B cell (primary cell): ENCODE measurements around the gene TECR. TPM values are rescaled to one million over a fixed set of nuclear protein-coding genes. Genes with fewer than 3 reads are reported as not detected.

Source experiments
- ATAC-seq: fragments of 200-7000 bp; cut with Tn5 transposase; one replicate; pipeline ENCODE4 v1.10.0; 2021; ENCODE audit warnings: low read depth, mild to moderate bottlenecking, moderate number of reproducible peaks, moderate library complexity
- CTCF ChIA-PET: fragments of 350-600 bp; sonication (Branson Sonifier 250); formaldehyde crosslinking; loops from one replicate; lab custom pipeline; 2021; ENCODE audit warnings: antibody characterized with exemption, inconsistent platforms; lab: Charles Lee
- POLR2A ChIA-PET: fragments of 350-600 bp; sonication (Branson Sonifier 250); formaldehyde crosslinking; loops from one replicate; lab custom pipeline; 2021; ENCODE audit warnings: antibody characterized with exemption; lab: Charles Lee
- DNase-seq: peaks from one replicate; pipeline ENCODE4 v3.0.0; 2013
- H2AFZ ChIP-seq: 2 replicates; pipeline ENCODE4 v1.6.1; 2012; ENCODE audit warnings: mild to moderate bottlenecking, low read depth, low read length; ENCODE audit not compliant: insufficient read depth, poor library complexity, severe bottlenecking
- H3K27ac ChIP-seq, 2 donors: 1 replicate in 1 of 2; 2 replicates in 1 of 2; pipeline ENCODE4 v1.5.1; 2012 to 2013; ENCODE audit warnings: low read length in 2 of 2, mild to moderate bottlenecking in 2 of 2, moderate library complexity in 1 of 2
- H3K27me3 ChIP-seq, 4 experiments: fragments of 200-600 bp in 1 of 4; sonication (generic) in 1 of 4; replicated peaks in 1 of 4; 1 replicate in 2 of 4; 2 replicates in 2 of 4; pipeline versions ENCODE4 v1.6.1 to v1.7.0; 2013 to 2016; ENCODE audit warnings: low read length in 3 of 4, mild to moderate bottlenecking in 2 of 4, mixed read lengths in 1 of 4, moderate library complexity in 1 of 4; ENCODE audit not compliant: insufficient read depth in 4 of 4, control insufficient read depth in 3 of 4; ENCODE audit errors: control extremely low read depth in 1 of 4
- H3K36me3 ChIP-seq, 2 experiments: replicated peaks in 1 of 2; 1 replicate in 1 of 2; 2 replicates in 1 of 2; pipeline versions ENCODE4 v1.6.1 to v1.7.1; 2013; ENCODE audit warnings: low read length in 1 of 2; ENCODE audit not compliant: insufficient read depth in 2 of 2, control insufficient read depth in 1 of 2; ENCODE audit errors: control extremely low read depth in 1 of 2, extremely low read depth in 1 of 2
- H3K4me1 ChIP-seq, 2 donors: fragments of 200-600 bp in 1 of 2; sonication (generic) in 1 of 2; 1 replicate in 1 of 2; 2 replicates in 1 of 2; pipeline versions ENCODE4 v1.5.1 to v1.6.1; 2013 to 2017; ENCODE audit warnings: low read length in 2 of 2; ENCODE audit not compliant: control insufficient read depth in 2 of 2, insufficient read depth in 2 of 2
- H3K4me2 ChIP-seq: replicated peaks from 2 replicates; pipeline ENCODE3; 2012; ENCODE audit warnings: mild to moderate bottlenecking, low read depth, low read length; ENCODE audit not compliant: poor library complexity, severe bottlenecking
- H3K4me3 ChIP-seq, 5 experiments: fragments of 200-600 bp in 1 of 5; sonication (generic) in 1 of 5; 1 replicate in 3 of 5; 2 replicates in 2 of 5; pipeline versions ENCODE4 v1.5.1 to v1.7.0; 2011 to 2016; ENCODE audit warnings: low read length in 4 of 5, mild to moderate bottlenecking in 4 of 5, low read depth in 2 of 5, control low read depth in 1 of 5, moderate library complexity in 1 of 5; ENCODE audit not compliant: insufficient read depth in 1 of 5; ENCODE audit errors: control extremely low read depth in 1 of 5, extremely low read depth in 1 of 5
- H3K79me2 ChIP-seq: fragments of 200-600 bp; sonication (generic); one replicate; pipeline ENCODE4 v1.6.0; 2016; ENCODE audit warnings: low read length; ENCODE audit not compliant: control insufficient read depth, insufficient read depth
- H3K9ac ChIP-seq: fragments of 200-600 bp; sonication (generic); 2 replicates; pipeline ENCODE4 v1.6.1; 2017; ENCODE audit warnings: mild to moderate bottlenecking, low read length, moderate library complexity
- H3K9me3 ChIP-seq, 3 donors: one replicate each; pipeline versions ENCODE4 v1.6.1 to v1.7.1; 2013; ENCODE audit warnings: low read length in 2 of 3; ENCODE audit not compliant: control insufficient read depth in 2 of 3, insufficient read depth in 1 of 3; ENCODE audit errors: control extremely low read depth in 1 of 3
- H4K20me1 ChIP-seq: 2 replicates; pipeline ENCODE4 v1.6.0; 2012; ENCODE audit warnings: mild to moderate bottlenecking, low read length; ENCODE audit not compliant: insufficient read depth, control insufficient read depth, poor library complexity, severe bottlenecking
- H3K27ac Mint-ChIP-seq: one replicate; pipeline ENCODE4 v1.8.0; 2021; ENCODE audit warnings: mixed read lengths
- H3K27me3 Mint-ChIP-seq: one replicate; pipeline ENCODE4 v1.8.0; 2021; ENCODE audit warnings: mixed read lengths
- H3K4me1 Mint-ChIP-seq: one replicate; pipeline ENCODE4 v1.8.0; 2021; ENCODE audit warnings: mixed read lengths
- H3K4me3 Mint-ChIP-seq: one replicate; pipeline ENCODE4 v1.8.0; 2021; ENCODE audit warnings: mixed read lengths
- H3K9me3 Mint-ChIP-seq: one replicate; pipeline ENCODE4 v1.8.0; 2022; ENCODE audit warnings: mixed read lengths; ENCODE audit not compliant: insufficient read depth
- EZH2 ChIP-seq: IDR thresholded peaks from 2 replicates; pipeline ENCODE4 v1.6.1; 2012; ENCODE audit warnings: borderline replicate concordance, low read depth, mild to moderate bottlenecking, moderate library complexity, low read length; ENCODE audit not compliant: insufficient read depth, poor library complexity, severe bottlenecking
- WGBS: methylation state at CpG from one replicate; pipeline ENCODE4 v1.1.5; 2013; ENCODE audit warnings: missing lambda C conversion rate; ENCODE audit not compliant: insufficient coverage; 5-methylcytosine and 5-hydroxymethylcytosine counted together
- intact Hi-C: fragments of 100-400 bp; cut with micrococcal nuclease; formaldehyde crosslinking; loops from one replicate; pipeline ENCODE4 v1.10.0; 2022
- polyA plus RNA-seq: library from polyadenylated mRNA; depleted of rRNA; stranded (reverse); fragments of >200 nt; gene quantifications from 2 replicates; pipeline ENCODE4 v1.2.3, GENCODE V29; 2012
- total RNA-seq, 2 donors: library from RNA; stranded (reverse); fragments of 120-200 nt in 1 of 2; gene quantifications; 1 replicate in 1 of 2; 2 replicates in 1 of 2; pipeline versions ENCODE4 v1.2.3 to v1.2.4, GENCODE V29; 2013 to 2022
- TF ChIP-seq, protein P1 (sequence below): fragments of 200-600 bp; IDR thresholded peaks from one replicate; pipeline ENCODE4 v1.8.0; 2022; ENCODE audit warnings: antibody characterized with exemption, mild to moderate bottlenecking

TECR gene
- total and polyA plus RNA-seq, 2 donors (not counting 1 experiment from before 2014, with no cell fraction given): 68.9 to 129 TPM

DNA sequence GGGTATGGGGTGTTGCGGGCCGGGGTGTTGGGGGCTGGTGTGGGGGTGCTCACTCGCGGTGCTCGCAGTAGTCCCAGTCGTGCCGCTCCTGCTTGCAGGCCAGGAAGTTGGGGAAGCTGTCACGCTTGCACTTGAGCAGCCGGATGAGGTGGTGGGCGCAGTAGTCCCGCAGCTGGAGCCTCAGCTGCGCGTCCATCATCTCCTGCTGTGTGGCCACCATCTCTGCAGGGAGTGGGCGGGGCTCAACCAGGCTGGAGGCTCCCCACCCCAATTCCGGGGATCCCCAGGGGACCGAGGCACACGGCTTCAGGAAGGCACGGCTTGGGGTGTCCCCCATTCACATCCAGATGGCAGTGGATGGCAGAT is 37.3 kb downstream of the TECR start:
- ChIA-PET CTCF (interaction anchor here (0.7 to 13.4 kb wide), 2 partner anchors 10 to 122 kb away, joined by 3 to 681 read pairs; partner anchors contain the start of gene ZNF333), POLR2A (no interaction called here)
- Mint-ChIP-seq H3K27ac (no peak overlapping the region), H3K9me3 (no peaks in the 10 kb centered on the region), H3K4me3 (no peak overlapping the region), H3K27me3 (no peaks in the 10 kb centered on the region), H3K4me1 (peaks cover 33% of the 10 kb centered on the region)
- ATAC-seq: no peak
- Histone ChIP-seq H4K20me1 (peaks cover 61% of the 10 kb centered on the region), H3K4me2 (no peak overlapping the region), H3K4me3 (no peak overlapping the region), H3K27me3 (no peaks in the 10 kb centered on the region), H3K9me3 (no peaks in the 10 kb centered on the region), H3K79me2 (peaks cover 41% of the 10 kb centered on the region), H2AFZ (no peak overlapping the region), H3K4me1 (peaks cover 9 to 13% of the 10 kb centered on the region in 2 donors), H3K9ac (no peak overlapping the region), H3K36me3 (peaks cover 0 to 37% of the 10 kb centered on the region in 2 experiments), H3K27ac (no peak overlapping the region)
- intact Hi-C loops: no loop called here
- WGBS: 78% methylated on average over 16 of the region's 18 CpGs
- DNase-seq: no peak
- no peak for TF ChIP-seq EZH2
- TF ChIP-seq, protein P1, sequence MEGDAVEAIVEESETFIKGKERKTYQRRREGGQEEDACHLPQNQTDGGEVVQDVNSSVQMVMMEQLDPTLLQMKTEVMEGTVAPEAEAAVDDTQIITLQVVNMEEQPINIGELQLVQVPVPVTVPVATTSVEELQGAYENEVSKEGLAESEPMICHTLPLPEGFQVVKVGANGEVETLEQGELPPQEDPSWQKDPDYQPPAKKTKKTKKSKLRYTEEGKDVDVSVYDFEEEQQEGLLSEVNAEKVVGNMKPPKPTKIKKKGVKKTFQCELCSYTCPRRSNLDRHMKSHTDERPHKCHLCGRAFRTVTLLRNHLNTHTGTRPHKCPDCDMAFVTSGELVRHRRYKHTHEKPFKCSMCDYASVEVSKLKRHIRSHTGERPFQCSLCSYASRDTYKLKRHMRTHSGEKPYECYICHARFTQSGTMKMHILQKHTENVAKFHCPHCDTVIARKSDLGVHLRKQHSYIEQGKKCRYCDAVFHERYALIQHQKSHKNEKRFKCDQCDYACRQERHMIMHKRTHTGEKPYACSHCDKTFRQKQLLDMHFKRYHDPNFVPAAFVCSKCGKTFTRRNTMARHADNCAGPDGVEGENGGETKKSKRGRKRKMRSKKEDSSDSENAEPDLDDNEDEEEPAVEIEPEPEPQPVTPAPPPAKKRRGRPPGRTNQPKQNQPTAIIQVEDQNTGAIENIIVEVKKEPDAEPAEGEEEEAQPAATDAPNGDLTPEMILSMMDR: no peak

DNA sequence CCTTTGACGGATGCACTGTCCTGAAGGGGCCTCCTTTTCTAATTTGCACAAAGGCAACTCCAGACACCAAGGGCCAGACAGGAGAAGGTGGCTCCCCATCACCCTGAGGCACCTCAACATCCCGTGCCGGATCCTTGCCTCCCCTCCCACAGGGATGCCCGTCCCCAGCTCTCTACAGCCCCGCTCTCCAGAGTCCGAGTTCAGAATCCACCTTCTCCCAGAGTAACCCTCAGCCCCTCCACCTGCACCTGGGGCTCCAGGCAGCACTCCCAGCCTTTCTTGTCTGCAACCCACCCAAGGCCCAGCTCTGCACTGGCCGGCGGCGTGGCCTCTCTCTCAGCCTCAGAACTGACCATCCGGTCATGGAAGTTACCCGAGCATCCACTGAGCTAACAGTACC is 37.7 kb downstream of the TECR start:
- ATAC-seq (no peak), DNase-seq (no peak)
- Mint-ChIP-seq H3K27me3 (no peaks in the 10 kb centered on the region), H3K4me3 (no peak overlapping the region), H3K27ac (peak overlapping the region; percentile 37), H3K4me1 (peaks cover 34% of the 10 kb centered on the region), H3K9me3 (no peaks in the 10 kb centered on the region)
- no peak overlapping the region for H3K4me2 ChIP-seq
- no peak overlapping the region for H3K9ac ChIP-seq
- peaks cover 0 to 37% of the 10 kb centered on the region in 2 experiments for H3K36me3 ChIP-seq
- H4K20me1 ChIP-seq: peaks cover 57% of the 10 kb centered on the region
- no peaks in the 10 kb centered on the region for H3K27me3 ChIP-seq
- H3K27ac ChIP-seq: no peak overlapping the region
- WGBS: 96% methylated on average over 10 of the region's 11 CpGs
- no peak for TF ChIP-seq EZH2
- TF ChIP-seq, protein P1: no peak
- H3K79me2 ChIP-seq: peaks cover 41% of the 10 kb centered on the region
- POLR2A ChIA-PET: no interaction called here
- no peak overlapping the region for H3K4me3 ChIP-seq
- H3K9me3 ChIP-seq: no peaks in the 10 kb centered on the region
- peaks cover 9 to 14% of the 10 kb centered on the region in 2 donors for H3K4me1 ChIP-seq
- intact Hi-C loops: no loop called here
- no peak overlapping the region for H2AFZ ChIP-seq
- CTCF ChIA-PET: interaction anchor here (0.6 to 13.4 kb wide), 3 partner anchors 10 to 121 kb away, joined by 3 to 681 read pairs (median 3); partner anchors contain the start of gene ZNF333
